Adrenal gland (tissue), 12 donors: ENCODE measurements around the gene IGSF5. TPM values are rescaled to one million over a fixed set of nuclear protein-coding genes. Genes with fewer than 3 reads are reported as not detected.

Experiments
- DNase-seq, 7 donors: peaks; one replicate each; pipeline ENCODE4 v3.0.0-alpha.2; 2019 to 2020
- H3K27ac ChIP-seq, 5 donors: fragments of 200-600 bp; sonication (generic) in 4 of 5; 1 replicate in 3 of 5; 2 replicates in 2 of 5; pipeline versions ENCODE4 v1.5.1 to v1.8.0; 2016 to 2020; ENCODE audit warnings: mild to moderate bottlenecking in 1 of 5
- H3K27me3 ChIP-seq: fragments of 200-600 bp; 2 replicates; pipeline ENCODE4 v1.8.0; 2021
- H3K36me3 ChIP-seq, 2 donors: fragments of 200-600 bp; replicated peaks in 1 of 2; 1 replicate in 1 of 2; 2 replicates in 1 of 2; pipeline versions ENCODE4 v1.5.1 to v1.8.0; 2018 to 2022
- H3K4me1 ChIP-seq, 2 donors: fragments of 200-600 bp; replicated peaks in 1 of 2; 1 replicate in 1 of 2; 2 replicates in 1 of 2; pipeline versions ENCODE4 v1.5.1 to v1.8.0; 2018 to 2021
- H3K4me3 ChIP-seq, 4 donors: fragments of 200-600 bp; sonication (generic) in 3 of 4; one replicate each; pipeline ENCODE4 v1.5.1; 2016 to 2018
- H3K9me3 ChIP-seq, 3 donors: fragments of 200-600 bp; sonication (generic) in 1 of 3; replicated peaks in 1 of 3; 1 replicate in 2 of 3; 2 replicates in 1 of 3; pipeline versions ENCODE4 v1.5.1 to v1.8.0; 2016 to 2021
- CTCF ChIP-seq, 6 experiments: fragments of 450-650 bp in 4 of 6; fragments of 200-600 bp in 2 of 6; sonication (generic) in 1 of 6; IDR thresholded peaks; 1 replicate in 5 of 6; 2 replicates in 1 of 6; pipeline versions ENCODE4 v1.5.1 to v1.8.0; 2016 to 2021; ENCODE audit warnings: antibody characterized with exemption in 6 of 6, mild to moderate bottlenecking in 2 of 6, moderate library complexity in 1 of 6
- POLR2A ChIP-seq, 2 donors: fragments of 450-650 bp; IDR thresholded peaks; one replicate each; pipeline ENCODE4 v1.6.1; 2017; ENCODE audit warnings: antibody characterized with exemption in 2 of 2, mild to moderate bottlenecking in 2 of 2, moderate library complexity in 1 of 2
- WGBS, 4 donors: extraction: QIAGEN DNeasy Blood & Tissue Kit in 2 of 4; methylation state at CpG; one replicate each; pipeline versions ENCODE4 v1.1.5 to v1.1.7; 2013 to 2017; 5-methylcytosine and 5-hydroxymethylcytosine counted together
- intact Hi-C, 2 donors: fragments of 100-400 bp; cut with DNase I; formaldehyde crosslinking; loops; one replicate each; pipeline versions ENCODE4 v1.14.1 to v1.15.0; 2022 to 2023
- polyA plus RNA-seq, 3 donors: library from polyadenylated mRNA; stranded (reverse); fragments of 200-250 nt in 2 of 3; fragments of 350-450 nt in 1 of 3; fragmentation: Illumina TruSeq in 1 of 3; extraction: RNeasy Lipid Tissue Mini Kit (QIAGEN cat#74804) in 1 of 3; gene quantifications; one replicate each; pipeline ENCODE4 v1.2.3, GENCODE V29; 2013 to 2014
- total RNA-seq, 9 donors: library from RNA; depleted of rRNA in 4 of 9; stranded (reverse); fragments of >200 nt in 4 of 9; fragments of 120-200 nt in 1 of 9; fragmentation: NEBNext Ultra II Directional in 1 of 9; extraction: Animal tissue kit (Norgen Biotek cat#: 25700) in 1 of 9; gene quantifications; one replicate each; pipeline versions ENCODE4 v1.1.0 to v1.2.4, GENCODE V29; 2013 to 2023
- donor health status: healthy with polysubstance abuse.
- donor health status: Bipolar disorder and iron deficiency.
- donor health status: DM: yes; HTN: yes; CAD: no.
- donor health status: DM: no; HTN: no; CAD: no.
- donor health status: DM: no; HTN: no; CAD: no.
- donor health status: DM: yes; HTN: yes; CAD: no.

The IGSF5 gene
- total and polyA plus RNA-seq, 12 donors = 0.12 to 2.7 (median 0.69) TPM; not detected in 1

- TF ChIP-seq POLR2A (IDR thresholded peaks at IDR 0.05) = no peak
- no peak for TF ChIP-seq CTCF (IDR thresholded peaks at IDR 0.05)
- Histone ChIP-seq H3K27ac (no peak overlapping the region), H3K36me3 (no peaks in the 10 kb centered on the region), H3K4me3 (no peak overlapping the region), H3K9me3 (no peaks in the 10 kb centered on the region), H3K4me1 (no peaks in the 10 kb centered on the region), H3K27me3 (no peaks in the 10 kb centered on the region)
- intact Hi-C loops = no loop called here
- 75 to 83% (median 80%) methylated on average over 5 of the region's 5 CpGs for WGBS, 4 donors
- no peak for DNase-seq
Observed at GRCh38 chr21:39720126-39720778, 24.7 kb upstream of the IGSF5 start.

DNA sequence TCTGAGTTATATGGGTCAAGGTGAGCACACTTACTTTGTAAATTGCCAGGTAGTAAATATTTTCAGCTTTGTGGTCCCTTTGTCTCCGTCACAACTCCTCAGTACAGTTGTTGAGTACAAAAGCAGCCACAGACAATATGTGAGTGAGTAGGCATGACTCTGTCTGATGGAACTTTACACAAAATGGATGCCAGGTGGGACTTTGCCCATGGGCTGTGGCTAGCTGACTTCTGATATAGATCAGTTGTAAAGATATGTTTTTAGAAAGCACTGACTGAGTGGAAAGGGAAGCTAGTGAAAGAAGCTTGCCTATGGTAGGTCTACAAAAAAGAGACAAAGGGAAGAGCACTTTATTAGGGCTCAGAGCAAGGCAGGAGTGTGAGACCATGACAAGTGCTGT lies 23.1 kb upstream of the IGSF5 start:
- 74 to 100% (median 84%) methylated on average over 1 of the region's 1 CpG for WGBS, 4 donors
- no peak for DNase-seq
- Histone ChIP-seq H3K27ac (no peak overlapping the region), H3K4me1 (no peaks in the 10 kb centered on the region), H3K36me3 (no peaks in the 10 kb centered on the region), H3K4me3 (no peak overlapping the region), H3K9me3 (no peaks in the 10 kb centered on the region), H3K27me3 (no peaks in the 10 kb centered on the region)
- TF ChIP-seq POLR2A (IDR thresholded peaks at IDR 0.05) (no peak), CTCF (IDR thresholded peaks at IDR 0.05) (no peak)
- intact Hi-C loops = no loop called here

DNA sequence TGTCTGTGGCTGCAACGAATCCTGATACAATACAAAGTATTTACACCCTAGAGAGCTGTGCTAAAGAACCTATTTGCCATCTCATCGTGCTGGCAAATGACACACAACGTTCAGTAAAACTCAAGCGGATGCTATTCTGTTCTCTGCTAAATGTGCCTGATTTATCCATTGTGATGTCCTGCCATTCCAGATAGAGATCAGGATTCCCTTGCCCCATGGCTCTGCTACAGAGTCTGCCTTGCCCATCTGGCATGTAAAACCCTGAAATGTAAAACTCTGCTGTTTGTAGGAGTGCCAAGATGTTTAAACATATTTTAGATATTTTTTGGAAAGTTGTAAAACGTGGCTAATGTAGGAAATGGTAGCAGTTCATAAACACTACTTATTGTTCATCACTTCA lies 20.0 kb upstream of the IGSF5 start:
- no peaks in the 10 kb centered on the region for H3K36me3 ChIP-seq
- 66 to 80% (median 78%) methylated on average over 5 of the region's 5 CpGs for WGBS, 4 donors

DNA sequence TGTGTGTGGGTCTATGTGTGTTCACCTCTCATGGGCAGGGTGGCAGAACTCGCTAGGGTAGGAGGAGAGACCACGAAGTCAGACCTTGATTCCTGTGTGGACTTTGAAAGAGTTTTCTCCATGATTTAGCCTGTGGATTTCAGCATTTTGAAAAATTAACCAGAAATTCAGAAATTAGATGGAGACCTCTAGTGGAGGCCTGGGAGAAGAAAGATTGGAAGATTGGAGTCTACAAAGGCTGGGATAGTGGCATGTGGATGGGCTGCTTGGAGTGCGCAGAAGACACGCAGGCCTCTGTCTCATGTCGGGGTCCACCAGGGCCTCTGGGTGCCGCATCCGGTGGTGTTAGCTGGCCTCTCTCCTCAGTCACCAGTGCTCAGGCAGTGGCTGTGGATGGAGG lies 18.9 kb upstream of the IGSF5 start:
- Histone ChIP-seq H3K36me3 (no peaks in the 10 kb centered on the region), H3K9me3 (no peaks in the 10 kb centered on the region), H3K4me3 (no peak overlapping the region), H3K27ac (no peak overlapping the region), H3K27me3 (no peaks in the 10 kb centered on the region), H3K4me1 (no peaks in the 10 kb centered on the region)
- DNase-seq = no peak
- no peak for TF ChIP-seq POLR2A (IDR thresholded peaks at IDR 0.05)
- TF ChIP-seq CTCF (IDR thresholded peaks at IDR 0.05) = no peak
- WGBS, 4 donors = 88 to 92% (median 88%) methylated on average over 7 of the region's 7 CpGs
- intact Hi-C loops = no loop called here

More for the DNA sequence above, 20.0 kb upstream of the IGSF5 start:
- no peak overlapping the region for H3K4me3 ChIP-seq
- H3K27ac ChIP-seq = no peak overlapping the region
- no peaks in the 10 kb centered on the region for H3K4me1 ChIP-seq
- no peaks in the 10 kb centered on the region for H3K27me3 ChIP-seq
- TF ChIP-seq CTCF (IDR thresholded peaks at IDR 0.05) (no peak), POLR2A (IDR thresholded peaks at IDR 0.05) (no peak)
- DNase-seq = no peak
- intact Hi-C loops = no loop called here
- no peaks in the 10 kb centered on the region for H3K9me3 ChIP-seq
